K562 (cell line): Measurements from ENCODE around the gene VEGFB. TPM values are rescaled to one million over a fixed set of nuclear protein-coding genes. Genes with fewer than 3 reads are reported as not detected.

ENCODE experiments used
- ATAC-seq: fragments of 200-7000 bp; cut with Tn5 transposase; 3 replicates; pipeline ENCODE4 v1.9.1; 2020; ENCODE audit warnings: moderate library complexity
- BruUV-seq: library from RNA; stranded (reverse); fragments of 400-500 nt; replicated peaks from 2 replicates; lab custom pipeline; 2021; lab: Mats Ljungman, UMichigan
- CTCF ChIA-PET: fragments of 300-600 bp; formaldehyde crosslinking; extraction: SDS; loops from one replicate; lab custom pipeline; 2021; ENCODE audit warnings: low intra/inter-chr PET ratio; lab: Yijun Ruan, JAX
- POLR2A ChIA-PET: fragments of 300-600, 350-650 bp; sonication (Branson Sonifier 250); formaldehyde crosslinking; extraction: SDS; loops from one replicate; lab custom pipeline; 2021; ENCODE audit warnings: antibody characterized with exemption, inconsistent platforms; lab: Yijun Ruan, JAX
- DNase-seq, 4 experiments: peaks; one replicate each; pipeline versions ENCODE4 v3.0.0 to v3.0.0-alpha.2; 2011 to 2018; ENCODE audit warnings: low spot score in 3 of 4, mixed read lengths in 3 of 4; ENCODE audit errors: extremely low read depth in 1 of 4
- FAIRE-seq: peaks from 2 replicates; lab custom pipeline; 2011; peaks lifted over from hg19 to GRCh38; lab: Jason Lieb, UNC
- H2AFZ ChIP-seq: 2 replicates; pipeline ENCODE4 v1.6.0; 2011; ENCODE audit warnings: low read depth, low read length, control low read depth, inconsistent platforms
- H3K27ac ChIP-seq: fragments of 200-600 bp; 3 replicates; pipeline ENCODE4 v1.8.0; 2011; ENCODE audit warnings: low read depth, mild to moderate bottlenecking, control low read depth, inconsistent platforms, low read length, moderate library complexity, mixed read lengths; ENCODE audit errors: extremely low read depth
- H3K27me3 ChIP-seq, 2 experiments: fragments of 300-600 bp in 1 of 2; 2 replicates in 1 of 2; 3 replicates in 1 of 2; pipeline versions ENCODE4 v1.6.0 to v1.8.0; 2011; ENCODE audit warnings: inconsistent platforms in 2 of 2, low read length in 2 of 2, mild to moderate bottlenecking in 1 of 2, mixed read lengths in 1 of 2, moderate library complexity in 1 of 2; ENCODE audit not compliant: control insufficient read depth in 2 of 2, insufficient read depth in 2 of 2
- H3K36me3 ChIP-seq: fragments of 300-600 bp; 3 replicates; pipeline ENCODE4 v1.8.0; 2011; ENCODE audit warnings: mild to moderate bottlenecking, low read length, inconsistent platforms; ENCODE audit not compliant: control insufficient read depth, insufficient read depth
- H3K4me1 ChIP-seq, 2 experiments: fragments of 200-600 bp in 1 of 2; replicated peaks in 1 of 2; 2 replicates in 1 of 2; 3 replicates in 1 of 2; pipeline versions ENCODE4 v1.5.1 to v1.8.0; 2011; ENCODE audit warnings: inconsistent platforms in 2 of 2, low read length in 2 of 2, mild to moderate bottlenecking in 1 of 2, mixed read lengths in 1 of 2, moderate library complexity in 1 of 2; ENCODE audit not compliant: control insufficient read depth in 2 of 2, insufficient read depth in 2 of 2
- H3K4me2 ChIP-seq: 2 replicates; pipeline ENCODE4 v1.6.1; 2011; ENCODE audit warnings: low read length, control low read depth, inconsistent platforms, mixed read lengths; ENCODE audit not compliant: insufficient read depth
- H3K4me3 ChIP-seq: fragments of 200-600 bp; sonication (generic), shearing (Covaris generic); 2 replicates; pipeline ENCODE4 v1.5.1; 2016; ENCODE audit warnings: control low read depth, inconsistent platforms
- H3K79me2 ChIP-seq: fragments of 200-600 bp; 3 replicates; pipeline ENCODE4 v1.8.0; 2011; ENCODE audit warnings: low read length, inconsistent platforms; ENCODE audit not compliant: control insufficient read depth, insufficient read depth
- H3K9ac ChIP-seq, 2 experiments: 2 replicates each; pipeline versions ENCODE4 v1.6.0 to v1.6.1; 2011; ENCODE audit warnings: low read depth in 2 of 2, low read length in 2 of 2, control low read depth in 1 of 2, inconsistent platforms in 1 of 2, mild to moderate bottlenecking in 1 of 2, mixed read lengths in 1 of 2; ENCODE audit not compliant: insufficient read depth in 1 of 2
- H3K9me1 ChIP-seq: one replicate; pipeline ENCODE4 v1.6.0; 2011; ENCODE audit warnings: inconsistent platforms, mild to moderate bottlenecking, low read length, moderate library complexity; ENCODE audit not compliant: control insufficient read depth, insufficient read depth
- H3K9me3 ChIP-seq: replicated peaks from 2 replicates; pipeline ENCODE4 v1.5.1; 2011; ENCODE audit warnings: low read depth, low read length, inconsistent platforms; ENCODE audit not compliant: control insufficient read depth, insufficient read depth
- H4K20me1 ChIP-seq: replicated peaks from 2 replicates; pipeline ENCODE4 v1.6.1; 2011; ENCODE audit warnings: low read length, inconsistent platforms, mixed read lengths; ENCODE audit not compliant: control insufficient read depth, insufficient read depth
- ELK1 ChIP-seq: sonication (generic); formaldehyde crosslinking; IDR thresholded peaks from 2 replicates; pipeline ENCODE4 v1.8.1; 2022; ENCODE audit warnings: missing genetic modification reagents
- HDAC3 ChIP-seq: fragments of 450-650 bp; IDR thresholded peaks from 2 replicates; pipeline ENCODE4 v1.6.1; 2018; ENCODE audit warnings: borderline replicate concordance, mild to moderate bottlenecking, moderate library complexity; ENCODE audit not compliant: partially characterized antibody
- NCOA4 ChIP-seq: fragments of 450-650 bp; IDR thresholded peaks from 2 replicates; pipeline ENCODE4 v1.6.1; 2018; ENCODE audit warnings: mild to moderate bottlenecking; ENCODE audit not compliant: partially characterized antibody
- NFIX ChIP-seq: fragments of 250-450 bp; sonication (Bioruptor Pico); IDR thresholded peaks from 2 replicates; pipeline ENCODE4 v1.4.0; 2020; ENCODE audit warnings: low read depth, mild to moderate bottlenecking, moderate library complexity
- RBM14 ChIP-seq: fragments of 200-400 bp; formaldehyde crosslinking; IDR thresholded peaks from 2 replicates; pipeline ENCODE4 v1.6.1; 2018; ENCODE audit warnings: low read depth, mild to moderate bottlenecking, low read length, moderate library complexity, borderline replicate concordance; ENCODE audit not compliant: insufficient read depth
- RFX1 ChIP-seq: fragments of 450-650 bp; IDR thresholded peaks from 2 replicates; pipeline ENCODE4 v1.6.1; 2016; ENCODE audit warnings: mild to moderate bottlenecking, moderate library complexity
- ZFP1 ChIP-seq: fragments of 450-650 bp; formaldehyde crosslinking; IDR thresholded peaks from 2 replicates; pipeline ENCODE4 v1.4.0; 2020; ENCODE audit warnings: mild to moderate bottlenecking, mixed read lengths
- ZNF518B ChIP-seq: fragments of 250-450 bp; sonication (Bioruptor Pico); IDR thresholded peaks from 2 replicates; pipeline ENCODE4 v1.5.0; 2021; ENCODE audit warnings: mild to moderate bottlenecking, moderate library complexity
- WGBS: fragments of 100-300 bp; shearing (Covaris generic); methylation state at CpG from one replicate; pipeline ENCODE4 v1.1.6; 2016; ENCODE audit warnings: low coverage, mixed read lengths; ENCODE audit not compliant: insufficient coverage; ENCODE audit errors: missing lambda C conversion rate; 5-methylcytosine and 5-hydroxymethylcytosine counted together
- in situ Hi-C: fragments of 300-500 bp; cut with MboI; formaldehyde crosslinking; loops from 4 replicates; pipeline ENCODE4 v1.15.0; 2018; ENCODE audit warnings: inconsistent platforms, mixed read lengths
- intact Hi-C: fragments of 100-400 bp; cut with micrococcal nuclease; formaldehyde crosslinking; loops from 2 replicates; pipeline ENCODE4 v1.14.2; 2022
- polyA plus RNA-seq, 8 experiments: library from polyadenylated mRNA; depleted of rRNA in 4 of 8; stranded (reverse) in 5 of 8; unstranded in 3 of 8; fragments of >200 nt; fragmentation: Nextera tagmentation in 2 of 8; fragmentation: Illumina TruSeq in 1 of 8; extraction: Ambion mirVana in 2 of 8; extraction: Trizol in 1 of 8; gene quantifications; 2 replicates each; pipeline versions ENCODE4 v1.2.1 to v1.2.3, GENCODE V29; 2011 to 2014; ENCODE audit warnings: inconsistent platforms in 1 of 8, missing spikeins in 1 of 8
- total RNA-seq, 7 experiments: library from RNA; depleted of rRNA in 6 of 7; stranded (reverse); fragments of >200 nt in 6 of 7; fragmentation: Illumina TruSeq in 2 of 7; extraction: Trizol in 2 of 7; gene quantifications; 2 replicates each; pipeline versions ENCODE4 v1.2.1 to v1.2.3, GENCODE V29; 2011 to 2021; ENCODE audit warnings: low replicate concordance in 1 of 7

The VEGFB gene
- total and polyA plus RNA-seq, 9 of the 15 experiments (the other 6 are each of a cell fraction or from before 2014, with no cell fraction given): 11.0 to 83.4 (median 25.7) TPM

DNA sequence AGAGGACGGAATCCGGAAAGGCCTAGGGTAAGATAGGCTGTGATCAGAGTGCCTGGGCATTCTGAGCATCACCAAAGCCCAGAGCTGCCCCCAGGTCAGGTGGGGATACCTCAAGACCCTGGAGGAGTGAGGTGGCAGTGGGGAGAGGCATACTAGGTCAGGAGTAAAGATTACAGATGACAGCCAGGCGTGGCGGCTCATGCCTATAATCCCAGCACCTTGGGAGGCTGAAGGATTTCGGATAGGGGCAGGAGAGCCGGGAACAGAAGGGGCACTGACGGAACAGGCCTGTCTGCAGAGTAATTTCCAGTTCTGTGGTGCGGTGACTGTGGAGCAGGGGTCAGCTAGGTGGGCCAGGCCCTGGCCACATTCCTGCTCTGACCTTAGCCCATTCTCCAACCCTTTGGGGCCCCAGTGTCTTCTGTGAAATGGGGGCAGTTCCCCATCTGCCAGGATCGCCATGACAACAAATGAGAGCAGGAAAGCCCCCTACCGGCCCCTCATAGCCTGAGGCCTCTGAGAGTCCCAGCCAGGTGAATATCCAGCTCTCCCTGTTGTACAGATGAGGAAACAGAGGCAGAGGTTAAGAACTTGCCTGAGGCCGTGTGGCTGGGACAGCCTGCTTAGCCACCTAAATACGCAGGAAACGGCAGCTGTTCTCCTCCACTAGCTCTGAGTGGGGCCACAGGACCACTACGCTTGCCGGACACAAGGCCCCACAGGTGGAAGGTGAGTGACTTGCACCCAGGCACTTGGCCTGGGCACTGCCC is 40.8 kb downstream of the VEGFB start:
- peak; percentile 53; the same call in 1 of the 2 replicates for TF ChIP-seq RFX1
- TF ChIP-seq ELK1 (CRISPR knock-in tag): no peak
- DNase-seq: no peak
- intact Hi-C loops: no loop called here
- ChIA-PET POLR2A (no interaction called here), CTCF (no interaction called here)
- H3K9me1 ChIP-seq: no peaks in the 10 kb centered on the region
- H3K9me3 ChIP-seq: no peaks in the 10 kb centered on the region
- H3K4me2 ChIP-seq: no peak overlapping the region
- no peaks in the 10 kb centered on the region for H4K20me1 ChIP-seq
- peaks cover 17 to 43% of the 10 kb centered on the region in 2 experiments for H3K4me1 ChIP-seq
- peak overlapping the region in 1 of 2 experiments; percentile 81; a peak in 2 of 4 replicates for H3K9ac ChIP-seq
- no peak for FAIRE-seq
- no TSS peak for BruUV-seq
- no peaks in the 10 kb centered on the region for H3K27me3 ChIP-seq
- H3K27ac ChIP-seq: no peak overlapping the region; the same call in 2 of the 3 replicates
- H3K36me3 ChIP-seq: peaks cover 31% of the 10 kb centered on the region; the same call in 2 of the 3 replicates
- in situ Hi-C loops: no loop called here
- H3K79me2 ChIP-seq: peaks cover 35% of the 10 kb centered on the region
- H2AFZ ChIP-seq: no peak overlapping the region
- no peak for ATAC-seq
- 96% methylated on average over 14 of the region's 15 CpGs for WGBS
- H3K4me3 ChIP-seq: no peak overlapping the region

DNA sequence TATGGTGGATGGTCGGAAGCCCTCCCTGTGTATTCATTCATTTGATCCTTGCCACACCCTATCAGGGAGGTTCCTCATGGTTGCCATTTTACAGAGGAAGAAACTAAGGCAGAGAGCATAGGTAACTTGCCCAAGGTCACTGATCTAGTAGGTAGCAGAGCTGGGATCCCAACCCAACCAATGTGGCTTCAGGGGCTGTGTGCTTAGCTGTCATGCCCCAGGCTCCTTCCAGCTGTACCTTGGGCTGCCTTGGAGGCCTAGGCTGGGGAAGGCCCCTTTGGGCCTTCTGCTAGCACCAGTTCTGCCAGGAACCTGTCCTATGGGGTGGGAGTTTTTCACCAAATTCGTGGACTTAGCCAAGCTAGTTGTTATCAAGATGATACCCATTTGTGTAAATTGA is 41.5 kb downstream of the VEGFB start:
- Histone ChIP-seq H3K4me3 (no peak overlapping the region), H2AFZ (no peak overlapping the region), H3K27me3 (no peaks in the 10 kb centered on the region), H3K4me1 (peaks cover 17 to 43% of the 10 kb centered on the region in 2 experiments), H3K79me2 (peaks cover 33% of the 10 kb centered on the region), H4K20me1 (no peaks in the 10 kb centered on the region), H3K9me1 (no peaks in the 10 kb centered on the region), H3K9me3 (no peaks in the 10 kb centered on the region), H3K4me2 (no peak overlapping the region), H3K9ac (peak overlapping the region in 1 of 2 experiments; percentile 81; a peak in 1 of 4 replicates), H3K36me3 (peaks cover 31% of the 10 kb centered on the region; the same call in 2 of the 3 replicates), H3K27ac (peak overlapping the region; percentile 49; the same call in 1 of the 3 replicates)
- BruUV-seq: no TSS peak
- ATAC-seq: no peak
- intact Hi-C loops (no loop called here), in situ Hi-C loops (no loop called here)
- 73% methylated on average over 2 of the region's 2 CpGs for WGBS
- DNase-seq: no peak
- ChIA-PET POLR2A (no interaction called here), CTCF (no interaction called here)
- no peak for FAIRE-seq
- TF ChIP-seq RBM14 (no peak), NFIX (no peak), ZNF518B (CRISPR knock-in tag) (no peak), ZFP1 (CRISPR knock-in tag) (no peak), NCOA4 (no peak), HDAC3 (no peak)
